ENCODE measurements around the gene PSMA7.
"Not testable (repeated sequence)": the region's sequence is repeated elsewhere in the genome, so short reads cannot be mapped to it uniquely, and the experiment has no call there.

The PSMA7 gene

GRCh38 chr20:62148908-62149314 lies 5.7 kb upstream of the PSMA7 start:
- H3K36me3 ChIP-seq (ENCODE audit: insufficient read depth, low read length): peaks cover under 1% of the 10 kb centered on the region
- peaks cover 18% of the 10 kb centered on the region for H3K4me1 ChIP-seq (ENCODE audit: insufficient read depth, low read length)
- H3K27me3 ChIP-seq (ENCODE audit: control insufficient read depth in 1 of 2, insufficient read depth in 2 of 2, low read length in 2 of 2): no peaks in the 10 kb centered on the region
- H3K4me3 ChIP-seq (ENCODE audit: low read depth in 1 of 2, low read length in 2 of 2): no peak overlapping the region
- no peak overlapping the region for H3K9ac ChIP-seq (ENCODE audit: low read length)
- no peaks in the 10 kb centered on the region for H3K9me3 ChIP-seq (ENCODE audit: low read length)
- H3K27ac ChIP-seq (ENCODE audit: low read depth, low read length): no peak overlapping the region

DNA sequence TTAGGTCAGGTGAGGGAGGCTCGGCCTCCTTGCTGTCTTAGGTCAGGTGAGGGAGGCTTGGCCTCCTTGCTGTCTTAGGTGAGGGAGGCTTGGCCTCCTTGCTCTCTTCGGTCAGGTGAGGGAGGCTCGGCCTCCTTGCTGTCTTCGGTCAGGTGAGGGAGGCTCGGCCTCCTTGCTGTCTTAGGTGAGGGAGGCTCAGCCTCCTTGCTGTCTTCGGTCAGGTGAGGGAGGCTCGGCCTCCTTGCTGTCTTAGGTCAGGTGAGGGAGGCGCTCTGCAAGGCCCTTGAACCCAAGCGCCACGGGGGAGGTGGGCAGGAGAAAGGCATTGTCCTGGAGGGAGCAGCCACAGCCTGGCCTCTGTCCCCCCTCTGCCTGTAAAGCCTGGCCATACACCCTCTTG lies 5.2 kb upstream of the PSMA7 start:
- H3K4me1 ChIP-seq (ENCODE audit: insufficient read depth, low read length): peaks cover 18% of the 10 kb centered on the region
- not testable (repeated sequence) for H3K9me3 ChIP-seq (ENCODE audit: low read length); H3K36me3 ChIP-seq (ENCODE audit: insufficient read depth, low read length); H3K27me3 ChIP-seq (ENCODE audit: control insufficient read depth in 1 of 2, insufficient read depth in 2 of 2, low read length in 2 of 2); H3K27ac ChIP-seq (ENCODE audit: low read depth, low read length); H3K9ac ChIP-seq (ENCODE audit: low read length); H3K4me3 ChIP-seq (ENCODE audit: low read depth in 1 of 2, low read length in 2 of 2)

DNA sequence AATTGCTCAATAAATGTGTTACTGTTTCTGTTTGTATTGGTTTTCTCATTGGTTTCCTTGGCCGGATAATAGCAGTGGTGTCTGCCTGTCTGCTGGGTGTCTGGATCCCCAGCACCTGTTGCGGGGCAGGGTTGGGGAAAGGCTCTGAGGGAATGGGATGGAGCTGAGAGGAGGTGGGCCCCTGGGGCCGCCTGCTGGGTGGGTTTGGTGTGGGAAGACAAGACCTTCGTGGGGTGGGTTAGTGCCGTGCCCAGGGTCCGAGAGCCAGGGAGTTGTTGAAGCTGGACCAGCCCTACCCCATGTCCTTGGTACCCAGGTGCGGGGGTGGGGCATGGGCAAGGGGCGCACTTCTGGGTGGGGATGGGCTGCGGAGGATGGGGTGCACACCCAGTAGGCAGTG lies 4.3 kb upstream of the PSMA7 start:
- Histone ChIP-seq H3K27me3 (ENCODE audit: control insufficient read depth in 1 of 2, insufficient read depth in 2 of 2, low read length in 2 of 2) (no peaks in the 10 kb centered on the region), H3K4me3 (ENCODE audit: low read depth in 1 of 2, low read length in 2 of 2) (no peak overlapping the region), H3K36me3 (ENCODE audit: insufficient read depth, low read length) (no peaks in the 10 kb centered on the region), H3K4me1 (ENCODE audit: insufficient read depth, low read length) (peaks cover 18% of the 10 kb centered on the region), H3K9me3 (ENCODE audit: low read length) (no peaks in the 10 kb centered on the region), H3K9ac (ENCODE audit: low read length) (no peak overlapping the region), H3K27ac (ENCODE audit: low read depth, low read length) (no peak overlapping the region)

DNA sequence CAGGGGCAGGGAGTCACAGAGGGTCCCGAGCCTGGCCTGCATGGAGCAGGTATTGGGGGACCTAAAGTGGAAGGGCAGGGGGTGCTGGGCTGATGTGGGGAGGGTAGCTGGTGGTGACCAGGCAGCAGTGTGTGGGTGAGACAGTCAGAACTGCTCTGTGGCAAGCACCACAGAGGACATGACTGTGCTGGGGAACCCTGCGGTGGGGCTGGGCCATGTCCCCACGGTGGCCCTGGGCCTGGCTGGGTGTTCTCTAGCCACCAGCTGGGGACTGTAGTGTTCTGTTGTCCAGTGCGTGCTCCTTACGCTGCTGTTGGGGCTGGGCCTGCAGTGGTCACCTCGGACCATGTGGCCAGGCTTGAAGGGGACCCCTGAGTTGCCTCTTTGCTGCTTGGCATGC lies 3.9 kb upstream of the PSMA7 start:
- peaks cover 19% of the 10 kb centered on the region for H3K4me1 ChIP-seq (ENCODE audit: insufficient read depth, low read length)

DNA sequence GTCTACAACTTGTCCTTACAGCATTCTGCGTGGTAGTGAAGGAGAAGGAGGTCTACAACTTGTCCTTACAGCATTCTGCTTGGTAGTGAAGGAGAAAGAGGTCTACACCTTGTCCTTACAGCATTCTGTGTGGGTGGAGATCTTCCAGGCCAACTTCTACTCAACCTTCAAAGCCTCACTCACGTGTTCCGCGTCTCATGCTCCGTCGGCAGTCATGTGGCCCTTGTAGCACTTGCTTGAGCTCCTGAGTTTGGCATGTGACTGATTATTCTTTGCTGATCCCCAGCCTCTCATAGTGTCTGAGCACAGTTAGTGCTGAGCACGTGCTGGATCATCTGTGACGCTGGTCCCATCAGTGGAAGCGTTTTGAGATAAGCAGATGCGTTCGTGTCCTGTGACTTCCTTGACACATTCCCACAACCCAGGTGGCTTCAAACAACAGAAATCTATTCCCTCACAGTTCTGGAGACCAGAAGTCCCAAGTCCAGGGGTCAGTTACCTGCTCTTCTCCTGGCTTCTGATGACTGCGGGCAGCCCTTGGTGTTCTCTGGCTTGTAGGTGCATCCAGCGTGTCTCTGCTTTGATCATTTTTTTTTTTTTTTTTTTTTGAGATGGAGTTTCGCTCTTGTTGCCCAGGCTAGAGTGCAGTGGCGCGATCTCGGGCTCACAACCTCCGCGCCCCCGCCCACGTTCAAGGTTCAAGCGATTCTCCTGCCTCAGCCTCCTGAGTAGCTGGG lies 3.0 kb upstream of the PSMA7 start:
- no peaks in the 10 kb centered on the region for H3K36me3 ChIP-seq (ENCODE audit: insufficient read depth, low read length)
- H3K4me3 ChIP-seq (ENCODE audit: low read depth in 1 of 2, low read length in 2 of 2): no peak overlapping the region
- H3K27ac ChIP-seq (ENCODE audit: low read depth, low read length): no peak overlapping the region
- H3K4me1 ChIP-seq (ENCODE audit: insufficient read depth, low read length): peaks cover 28% of the 10 kb centered on the region
- H3K9ac ChIP-seq (ENCODE audit: low read length): no peak overlapping the region
- no peaks in the 10 kb centered on the region for H3K9me3 ChIP-seq (ENCODE audit: low read length)
- no peaks in the 10 kb centered on the region for H3K27me3 ChIP-seq (ENCODE audit: control insufficient read depth in 1 of 2, insufficient read depth in 2 of 2, low read length in 2 of 2)

More for the DNA sequence above, 3.9 kb upstream of the PSMA7 start:
- Histone ChIP-seq H3K27ac (ENCODE audit: low read depth, low read length) (no peak overlapping the region), H3K9me3 (ENCODE audit: low read length) (no peaks in the 10 kb centered on the region), H3K9ac (ENCODE audit: low read length) (no peak overlapping the region), H3K36me3 (ENCODE audit: insufficient read depth, low read length) (no peaks in the 10 kb centered on the region), H3K27me3 (ENCODE audit: control insufficient read depth in 1 of 2, insufficient read depth in 2 of 2, low read length in 2 of 2) (no peaks in the 10 kb centered on the region), H3K4me3 (ENCODE audit: low read depth in 1 of 2, low read length in 2 of 2) (no peak overlapping the region)

- H3K9ac ChIP-seq (ENCODE audit: low read length): no peak overlapping the region
- H3K9me3 ChIP-seq (ENCODE audit: low read length): no peaks in the 10 kb centered on the region
- peaks cover 33% of the 10 kb centered on the region for H3K4me1 ChIP-seq (ENCODE audit: insufficient read depth, low read length)
- no peaks in the 10 kb centered on the region for H3K27me3 ChIP-seq (ENCODE audit: control insufficient read depth in 1 of 2, insufficient read depth in 2 of 2, low read length in 2 of 2)
- no peak overlapping the region for H3K4me3 ChIP-seq (ENCODE audit: low read depth in 1 of 2, low read length in 2 of 2)
- H3K27ac ChIP-seq (ENCODE audit: low read depth, low read length): no peak overlapping the region
- H3K36me3 ChIP-seq (ENCODE audit: insufficient read depth, low read length): no peaks in the 10 kb centered on the region
These were observed 2.5 kb upstream of the PSMA7 start for GRCh38 chr20:62145688-62146018.

- peak overlapping the region; percentile 12 for H3K9ac ChIP-seq (ENCODE audit: low read length)
- peak overlapping the region; percentile 61 for H3K27ac ChIP-seq (ENCODE audit: low read depth, low read length)
- H3K4me1 ChIP-seq (ENCODE audit: insufficient read depth, low read length): peaks cover 33% of the 10 kb centered on the region
- peaks cover 12% of the 10 kb centered on the region for H3K36me3 ChIP-seq (ENCODE audit: insufficient read depth, low read length)
- no peaks in the 10 kb centered on the region for H3K9me3 ChIP-seq (ENCODE audit: low read length)
- H3K4me3 ChIP-seq (ENCODE audit: low read depth in 1 of 2, low read length in 2 of 2): peak overlapping the region; percentile 52 to 66
- H3K27me3 ChIP-seq (ENCODE audit: control insufficient read depth in 1 of 2, insufficient read depth in 2 of 2, low read length in 2 of 2): no peaks in the 10 kb centered on the region
These were observed 997 bp upstream of the PSMA7 start for GRCh38 chr20:62143957-62144825.

- Histone ChIP-seq H3K4me3 (ENCODE audit: low read depth in 1 of 2, low read length in 2 of 2) (peak overlapping the region; percentile 68 to 81), H3K27ac (ENCODE audit: low read depth, low read length) (peak overlapping the region; percentile 75), H3K27me3 (ENCODE audit: control insufficient read depth in 1 of 2, insufficient read depth in 2 of 2, low read length in 2 of 2) (no peaks in the 10 kb centered on the region), H3K4me1 (ENCODE audit: insufficient read depth, low read length) (peaks cover 33% of the 10 kb centered on the region), H3K9me3 (ENCODE audit: low read length) (no peaks in the 10 kb centered on the region), H3K9ac (ENCODE audit: low read length) (peak overlapping the region; percentile 54), H3K36me3 (ENCODE audit: insufficient read depth, low read length) (peaks cover 27% of the 10 kb centered on the region)
These were observed 728 bp downstream of the PSMA7 start for GRCh38 chr20:62142252-62143080.

GRCh38 chr20:62141397-62142251 lies 1.6 kb downstream of the PSMA7 start:
- H3K27ac ChIP-seq (ENCODE audit: low read depth, low read length): peak overlapping the region; percentile 75
- H3K4me3 ChIP-seq (ENCODE audit: low read depth in 1 of 2, low read length in 2 of 2): peak overlapping the region; percentile 68 to 81
- H3K9me3 ChIP-seq (ENCODE audit: low read length): no peaks in the 10 kb centered on the region
- H3K27me3 ChIP-seq (ENCODE audit: control insufficient read depth in 1 of 2, insufficient read depth in 2 of 2, low read length in 2 of 2): no peaks in the 10 kb centered on the region
- peaks cover 34% of the 10 kb centered on the region for H3K36me3 ChIP-seq (ENCODE audit: insufficient read depth, low read length)
- peak overlapping the region; percentile 54 for H3K9ac ChIP-seq (ENCODE audit: low read length)
- peaks cover 33% of the 10 kb centered on the region for H3K4me1 ChIP-seq (ENCODE audit: insufficient read depth, low read length)

- H3K9me3 ChIP-seq (ENCODE audit: low read length): no peaks in the 10 kb centered on the region
- no peaks in the 10 kb centered on the region for H3K27me3 ChIP-seq (ENCODE audit: control insufficient read depth in 1 of 2, insufficient read depth in 2 of 2, low read length in 2 of 2)
- peaks cover 31% of the 10 kb centered on the region for H3K4me1 ChIP-seq (ENCODE audit: insufficient read depth, low read length)
- peak overlapping the region; percentile 54 for H3K9ac ChIP-seq (ENCODE audit: low read length)
- H3K27ac ChIP-seq (ENCODE audit: low read depth, low read length): no peak overlapping the region
- peaks cover 40% of the 10 kb centered on the region for H3K36me3 ChIP-seq (ENCODE audit: insufficient read depth, low read length)
- H3K4me3 ChIP-seq (ENCODE audit: low read depth in 1 of 2, low read length in 2 of 2): peak overlapping the region in 1 of 2 donors; percentile 68
These were observed 2.2 kb downstream of the PSMA7 start for GRCh38 chr20:62141043-62141396.
